Stomach smooth muscle (tissue), 2 donors: Measurements from ENCODE around the gene IL24.
"Not testable (repeated sequence)": the region's sequence is repeated elsewhere in the genome, so short reads cannot be mapped to it uniquely, and the experiment has no call there.

Experiments used
- H3K27ac ChIP-seq: one replicate; pipeline ENCODE4 v1.7.0; 2013; ENCODE audit warnings: mild to moderate bottlenecking, low read length, inconsistent platforms
- H3K27me3 ChIP-seq, 2 donors: one replicate each; pipeline ENCODE4 v1.7.0; 2013; ENCODE audit warnings: low read length in 2 of 2; ENCODE audit not compliant: insufficient read depth in 2 of 2, control insufficient read depth in 1 of 2
- H3K36me3 ChIP-seq, 2 donors: one replicate each; pipeline ENCODE4 v1.7.0; 2013; ENCODE audit warnings: low read length in 2 of 2; ENCODE audit not compliant: control insufficient read depth in 2 of 2, insufficient read depth in 2 of 2
- H3K4me1 ChIP-seq: one replicate; pipeline ENCODE4 v1.7.0; 2013; ENCODE audit warnings: low read length; ENCODE audit not compliant: control insufficient read depth, insufficient read depth
- H3K4me3 ChIP-seq, 2 donors: one replicate each; pipeline ENCODE4 v1.7.0; 2013; ENCODE audit warnings: low read length in 2 of 2
- H3K9ac ChIP-seq, 2 donors: one replicate each; pipeline ENCODE4 v1.7.0; 2013; ENCODE audit warnings: low read length in 2 of 2, mild to moderate bottlenecking in 1 of 2
- H3K9me3 ChIP-seq, 2 donors: one replicate each; pipeline ENCODE4 v1.7.0; 2013; ENCODE audit warnings: low read length in 2 of 2; ENCODE audit not compliant: control insufficient read depth in 2 of 2
- donor health status: healthy.
- donor health status: Pancreatic carcinoma.

IL24 gene

GRCh38 chr1:206897175-206897574, at the start of gene IL24:
IL24 (plus strand) TSS chr1:206897443; CDS start chr1:206897833, 390 bp downstream.
- Histone ChIP-seq H3K27ac (no peak within 1 kb of the TSS), H3K36me3 (no peaks in the 10 kb centered on the region)

GRCh38 chr1:206847946-206848345, 49.3 kb upstream of the IL24 start:
- Histone ChIP-seq H3K4me1 (no peaks in the 10 kb centered on the region), H3K36me3 (no peaks in the 10 kb centered on the region), H3K27me3 (peaks cover 0 to 2% of the 10 kb centered on the region in 2 donors), H3K9me3 (no peaks in the 10 kb centered on the region), H3K4me3 (no peak overlapping the region), H3K9ac (no peak overlapping the region), H3K27ac (no peak overlapping the region)

More at GRCh38 chr1:206897175-206897574, at the start of gene IL24:
- peaks cover 2 to 10% of the 10 kb centered on the region in 2 donors for H3K27me3 ChIP-seq
- H3K4me1 ChIP-seq: peaks cover 4% of the 10 kb centered on the region
- no peak within 1 kb of the TSS for H3K4me3 ChIP-seq
- H3K9me3 ChIP-seq: no peaks in the 10 kb centered on the region
- H3K9ac ChIP-seq: no peak within 1 kb of the TSS

- Histone ChIP-seq H3K27ac (no peak overlapping the region), H3K4me3 (no peak overlapping the region), H3K9me3 (no peaks in the 10 kb centered on the region), H3K9ac (no peak overlapping the region), H3K4me1 (no peaks in the 10 kb centered on the region), H3K27me3 (no peaks in the 10 kb centered on the region), H3K36me3 (no peaks in the 10 kb centered on the region)
Measured at GRCh38 chr1:206850401-206850800, 46.8 kb upstream of the IL24 start.

GRCh38 chr1:206851341-206852010, 45.8 kb upstream of the IL24 start:
- no peak overlapping the region for H3K9ac ChIP-seq
- no peak overlapping the region for H3K4me3 ChIP-seq
- H3K36me3 ChIP-seq: no peaks in the 10 kb centered on the region
- H3K27ac ChIP-seq: no peak overlapping the region
- H3K4me1 ChIP-seq: no peaks in the 10 kb centered on the region
- H3K27me3 ChIP-seq: no peaks in the 10 kb centered on the region
- no peaks in the 10 kb centered on the region for H3K9me3 ChIP-seq

- H3K9ac ChIP-seq, H3K27me3 ChIP-seq, H3K9me3 ChIP-seq, H3K4me3 ChIP-seq, H3K36me3 ChIP-seq, H3K4me1 ChIP-seq, H3K27ac ChIP-seq: not testable (repeated sequence)
Measured at GRCh38 chr1:206852662-206853061, 44.6 kb upstream of the IL24 start.

- not testable (repeated sequence) for H3K4me3 ChIP-seq, H3K27ac ChIP-seq, H3K9me3 ChIP-seq, H3K9ac ChIP-seq, H3K4me1 ChIP-seq, H3K27me3 ChIP-seq, H3K36me3 ChIP-seq
Measured at GRCh38 chr1:206853696-206854095, 43.5 kb upstream of the IL24 start.

- H3K9me3 ChIP-seq: no peaks in the 10 kb centered on the region
- H3K27ac ChIP-seq: no peak overlapping the region
- no peaks in the 10 kb centered on the region for H3K36me3 ChIP-seq
- peaks cover 0 to 5% of the 10 kb centered on the region in 2 donors for H3K27me3 ChIP-seq
- H3K4me1 ChIP-seq: no peaks in the 10 kb centered on the region
- H3K4me3 ChIP-seq: no peak overlapping the region
- H3K9ac ChIP-seq: no peak overlapping the region
Measured at GRCh38 chr1:206854401-206855129, 42.7 kb upstream of the IL24 start.

GRCh38 chr1:206855859-206856258, 41.4 kb upstream of the IL24 start:
- H3K4me3 ChIP-seq: no peak overlapping the region
- no peak overlapping the region for H3K27ac ChIP-seq
- H3K27me3 ChIP-seq: peaks cover 0 to 5% of the 10 kb centered on the region in 2 donors
- no peaks in the 10 kb centered on the region for H3K9me3 ChIP-seq
- H3K9ac ChIP-seq: no peak overlapping the region
- H3K36me3 ChIP-seq: no peaks in the 10 kb centered on the region
- no peaks in the 10 kb centered on the region for H3K4me1 ChIP-seq

GRCh38 chr1:206856674-206857464, 40.4 kb upstream of the IL24 start:
- no peak overlapping the region for H3K4me3 ChIP-seq
- peaks cover 3 to 5% of the 10 kb centered on the region in 2 donors for H3K27me3 ChIP-seq
- H3K36me3 ChIP-seq: no peaks in the 10 kb centered on the region
- H3K9me3 ChIP-seq: no peaks in the 10 kb centered on the region
- no peak overlapping the region for H3K9ac ChIP-seq
- H3K27ac ChIP-seq: no peak overlapping the region
- H3K4me1 ChIP-seq: no peaks in the 10 kb centered on the region

- Histone ChIP-seq H3K27me3 (peaks cover 3 to 5% of the 10 kb centered on the region in 2 donors), H3K4me3 (no peak overlapping the region), H3K4me1 (no peaks in the 10 kb centered on the region), H3K27ac (no peak overlapping the region), H3K36me3 (no peaks in the 10 kb centered on the region), H3K9me3 (no peaks in the 10 kb centered on the region), H3K9ac (no peak overlapping the region)
Measured at GRCh38 chr1:206859082-206859521, 38.1 kb upstream of the IL24 start.
